Glomerular visceral epithelial cell (primary cell): ENCODE results near the gene NOD1.
A peak's percentile ranks its signal among the peaks of the same experiment; 100 is the strongest.
"Not testable (repeated sequence)": the region's sequence is repeated elsewhere in the genome, so short reads cannot be mapped to it uniquely, and the experiment has no call there.

Experiments used
- DNase-seq: peaks from one replicate; pipeline ENCODE4 v3.0.0-alpha.2; 2016; ENCODE audit errors: extremely low spot score

Gene NOD1

GRCh38 chr7:30420662-30421061 lies 57.9 kb downstream of the NOD1 start:
- no peak for DNase-seq

GRCh38 chr7:30420080-30420479 lies 58.5 kb downstream of the NOD1 start:
- DNase-seq: not testable (repeated sequence)

- DNase-seq: no peak
These were observed 64.7 kb downstream of the NOD1 start for GRCh38 chr7:30413864-30414263.

- peak; percentile 77 for DNase-seq
These were observed 65.6 kb downstream of the NOD1 start for GRCh38 chr7:30412782-30413504.

- DNase-seq: no peak
These were observed 66.7 kb downstream of the NOD1 start for GRCh38 chr7:30411897-30412296.

- no peak for DNase-seq
These were observed 67.4 kb downstream of the NOD1 start for GRCh38 chr7:30411173-30411572.

GRCh38 chr7:30406664-30407425 lies 71.7 kb downstream of the NOD1 start:
- no peak for DNase-seq

- no peak for DNase-seq
These were observed 73.4 kb downstream of the NOD1 start for GRCh38 chr7:30405179-30405578.

- no peak for DNase-seq
These were observed 75.1 kb downstream of the NOD1 start for GRCh38 chr7:30403477-30403876.

- no peak for DNase-seq
These were observed 82.2 kb downstream of the NOD1 start for GRCh38 chr7:30396389-30396788.

- DNase-seq: no peak
These were observed 82.9 kb downstream of the NOD1 start for GRCh38 chr7:30395676-30396075.

GRCh38 chr7:30391806-30392205 lies 86.8 kb downstream of the NOD1 start:
- no peak for DNase-seq

GRCh38 chr7:30390736-30391636 lies 87.6 kb downstream of the NOD1 start:
- DNase-seq: no peak

- no peak for DNase-seq
These were observed 88.8 kb downstream of the NOD1 start for GRCh38 chr7:30389791-30390190.

GRCh38 chr7:30382607-30383006 lies 96.0 kb downstream of the NOD1 start:
- peak; percentile 24 for DNase-seq

GRCh38 chr7:30380824-30381223 lies 97.8 kb downstream of the NOD1 start:
- DNase-seq: not testable (repeated sequence)

GRCh38 chr7:30380294-30380693 lies 98.3 kb downstream of the NOD1 start:
- DNase-seq: no peak

GRCh38 chr7:30379741-30380140 lies 98.8 kb downstream of the NOD1 start:
- DNase-seq: no peak

- DNase-seq: no peak
These were observed 99.5 kb downstream of the NOD1 start for GRCh38 chr7:30379131-30379530.

- DNase-seq: no peak
These were observed 100.3 kb downstream of the NOD1 start for GRCh38 chr7:30378275-30378674.
